BLaER1 treated with 17β-estradiol and CSF1 and Interleukin-3, amounts not matched to agents 10 nM and 100 nM (cell line): ENCODE results near the gene ENO2.

Experiments used
- H3K27ac ChIP-seq, 11 experiments: shearing (Covaris generic); formaldehyde crosslinking; 2 replicates each; pipeline ENCODE4 v1.8.1; 2022
- H3K27me3 ChIP-seq, 11 experiments: shearing (Covaris generic); formaldehyde crosslinking; 2 replicates each; pipeline ENCODE4 v1.8.1; 2022
- H3K36me3 ChIP-seq, 11 experiments: shearing (Covaris generic); formaldehyde crosslinking; 2 replicates each; pipeline ENCODE4 v1.8.1; 2022
- H3K4me1 ChIP-seq, 10 experiments: shearing (Covaris generic); formaldehyde crosslinking; 2 replicates each; pipeline ENCODE4 v1.8.1; 2022
- H3K4me2 ChIP-seq, 11 experiments: shearing (Covaris generic); formaldehyde crosslinking; 2 replicates each; pipeline ENCODE4 v1.8.1; 2022
- H3K4me3 ChIP-seq, 10 experiments: shearing (Covaris generic); formaldehyde crosslinking; 2 replicates each; pipeline ENCODE4 v1.8.1; 2022
- H3K9ac ChIP-seq, 11 experiments: shearing (Covaris generic); formaldehyde crosslinking; 2 replicates each; pipeline ENCODE4 v1.8.1; 2022
- H3K9me3 ChIP-seq, 11 experiments: shearing (Covaris generic); formaldehyde crosslinking; replicated peaks in 1 of 11; 2 replicates each; pipeline ENCODE4 v1.8.1; 2022
- H4K20me1 ChIP-seq, 11 experiments: shearing (Covaris generic); formaldehyde crosslinking; 2 replicates each; pipeline ENCODE4 v1.8.1; 2022
- Cebpa-rat ChIP-seq, 11 experiments: shearing (Covaris generic); IDR thresholded peaks; 2 replicates each; pipeline ENCODE4 v1.8.1; 2022

ENO2 gene

GRCh38 chr12:6961695-6962284, 47.4 kb downstream of the ENO2 start:
- H3K4me1 ChIP-seq = peaks cover 86 to 98% (median 90%) of the 10 kb centered on the region in 10 experiments
- no peak for TF ChIP-seq Cebpa-rat (IDR thresholded peaks at IDR 0.05)
- peak overlapping the region; percentile 69 to 95 (median 80); a peak in 21 of 22 replicates for H3K9ac ChIP-seq
- H3K27me3 ChIP-seq = no peaks in the 10 kb centered on the region
- H3K27ac ChIP-seq = peak overlapping the region; percentile 43 to 95 (median 92)
- peak overlapping the region in 7 of 10 experiments; percentile 1 to 35 (median 26); a peak in 10 of 20 replicates for H3K4me3 ChIP-seq
- no peaks in the 10 kb centered on the region for H3K9me3 ChIP-seq
- H4K20me1 ChIP-seq = peaks cover 0 to 46% (median 11%) of the 10 kb centered on the region in 11 experiments; a peak in 14 of 22 replicates
- peaks cover 36 to 61% (median 51%) of the 10 kb centered on the region in 11 experiments for H3K36me3 ChIP-seq
- peak overlapping the region; percentile 94 to 100 (median 99) for H3K4me2 ChIP-seq

- Histone ChIP-seq H3K27me3 (no peaks in the 10 kb centered on the region), H3K4me3 (peak overlapping the region in 7 of 10 experiments; percentile 1 to 35 (median 24); a peak in 10 of 20 replicates), H3K4me2 (peak overlapping the region; percentile 94 to 100 (median 99)), H3K9me3 (no peaks in the 10 kb centered on the region), H4K20me1 (peaks cover 0 to 44% (median 15%) of the 10 kb centered on the region in 11 experiments; a peak in 17 of 22 replicates), H3K27ac (peak overlapping the region; percentile 62 to 95 (median 92)), H3K4me1 (peaks cover 80 to 95% (median 85%) of the 10 kb centered on the region in 10 experiments), H3K9ac (peak overlapping the region; percentile 69 to 95 (median 80); a peak in 21 of 22 replicates), H3K36me3 (peaks cover 37 to 61% (median 55%) of the 10 kb centered on the region in 11 experiments)
- peak in 6 of 11 experiments; percentile 17 to 82 (median 48); a peak in 5 of 22 replicates for TF ChIP-seq Cebpa-rat (IDR thresholded peaks at IDR 0.05)
These were observed 48.1 kb downstream of the ENO2 start for GRCh38 chr12:6962285-6963015.

- Histone ChIP-seq H3K9me3 (no peaks in the 10 kb centered on the region), H3K4me3 (no peak overlapping the region; a peak in 3 of 20 replicates), H3K36me3 (peaks cover 44 to 61% (median 55%) of the 10 kb centered on the region in 11 experiments), H3K27ac (peak overlapping the region; percentile 62 to 95 (median 92)), H4K20me1 (peaks cover 0 to 44% (median 17%) of the 10 kb centered on the region in 11 experiments; a peak in 17 of 22 replicates), H3K4me2 (peak overlapping the region; percentile 94 to 100 (median 99)), H3K4me1 (peaks cover 76 to 95% (median 85%) of the 10 kb centered on the region in 10 experiments), H3K27me3 (no peaks in the 10 kb centered on the region), H3K9ac (peak overlapping the region; percentile 69 to 95 (median 80); a peak in 21 of 22 replicates)
- TF ChIP-seq Cebpa-rat (IDR thresholded peaks at IDR 0.05) = no peak
These were observed 48.8 kb downstream of the ENO2 start for GRCh38 chr12:6963016-6963731.

GRCh38 chr12:6963791-6964413, 49.5 kb downstream of the ENO2 start:
- peak overlapping the region; percentile 32 to 94 (median 60); a peak in 21 of 22 replicates for H3K4me2 ChIP-seq
- H3K4me3 ChIP-seq = no peak overlapping the region
- H3K36me3 ChIP-seq = peaks cover 51 to 64% (median 58%) of the 10 kb centered on the region in 11 experiments
- H3K27me3 ChIP-seq = no peaks in the 10 kb centered on the region
- TF ChIP-seq Cebpa-rat (IDR thresholded peaks at IDR 0.05) = no peak
- peak overlapping the region; percentile 33 to 95 (median 69); a peak in 18 of 22 replicates for H3K27ac ChIP-seq
- peaks cover 2 to 42% (median 20%) of the 10 kb centered on the region in 11 experiments; a peak in 16 of 22 replicates for H4K20me1 ChIP-seq
- H3K4me1 ChIP-seq = peaks cover 76 to 95% (median 85%) of the 10 kb centered on the region in 10 experiments
- peak overlapping the region in 9 of 11 experiments; percentile 17 to 98 (median 62); a peak in 14 of 22 replicates for H3K9ac ChIP-seq
- no peaks in the 10 kb centered on the region for H3K9me3 ChIP-seq

- H3K4me3 ChIP-seq = no peak overlapping the region
- H3K4me1 ChIP-seq = peaks cover 76 to 94% (median 85%) of the 10 kb centered on the region in 10 experiments
- no peaks in the 10 kb centered on the region for H3K27me3 ChIP-seq
- H3K9me3 ChIP-seq = no peaks in the 10 kb centered on the region
- H3K4me2 ChIP-seq = peak overlapping the region; percentile 32 to 67 (median 60)
- H3K27ac ChIP-seq = peak overlapping the region; percentile 33 to 95 (median 69); a peak in 21 of 22 replicates
- no peak for TF ChIP-seq Cebpa-rat (IDR thresholded peaks at IDR 0.05)
- H4K20me1 ChIP-seq = peaks cover 5 to 34% (median 20%) of the 10 kb centered on the region in 11 experiments; a peak in 15 of 22 replicates
- peak overlapping the region; percentile 46 to 98 (median 62); a peak in 20 of 22 replicates for H3K9ac ChIP-seq
- H3K36me3 ChIP-seq = peaks cover 53 to 71% (median 63%) of the 10 kb centered on the region in 11 experiments
These were observed 50.2 kb downstream of the ENO2 start for GRCh38 chr12:6964605-6965025.

- Histone ChIP-seq H3K9me3 (no peaks in the 10 kb centered on the region), H3K4me2 (peak overlapping the region; percentile 32 to 67 (median 60)), H3K4me3 (no peak overlapping the region), H3K27ac (peak overlapping the region; percentile 33 to 95 (median 69); a peak in 21 of 22 replicates), H3K4me1 (peaks cover 72 to 88% (median 80%) of the 10 kb centered on the region in 10 experiments), H4K20me1 (peaks cover 5 to 29% (median 20%) of the 10 kb centered on the region in 11 experiments; a peak in 15 of 22 replicates), H3K9ac (peak overlapping the region; percentile 46 to 98 (median 62); a peak in 20 of 22 replicates), H3K36me3 (peaks cover 50 to 69% (median 62%) of the 10 kb centered on the region in 11 experiments), H3K27me3 (no peaks in the 10 kb centered on the region)
- TF ChIP-seq Cebpa-rat (IDR thresholded peaks at IDR 0.05) = no peak
These were observed 50.8 kb downstream of the ENO2 start for GRCh38 chr12:6965026-6965661.

GRCh38 chr12:6965714-6966113, 51.3 kb downstream of the ENO2 start:
- H3K4me3 ChIP-seq = no peak overlapping the region
- H3K27me3 ChIP-seq = no peaks in the 10 kb centered on the region
- H4K20me1 ChIP-seq = peaks cover 4 to 29% (median 20%) of the 10 kb centered on the region in 11 experiments; a peak in 13 of 22 replicates
- peak overlapping the region in 10 of 11 experiments; percentile 9 to 65 (median 34); a peak in 10 of 22 replicates for H3K4me2 ChIP-seq
- no peaks in the 10 kb centered on the region for H3K9me3 ChIP-seq
- no peak for TF ChIP-seq Cebpa-rat (IDR thresholded peaks at IDR 0.05)
- H3K4me1 ChIP-seq = peaks cover 67 to 83% (median 75%) of the 10 kb centered on the region in 10 experiments
- peaks cover 45 to 64% (median 57%) of the 10 kb centered on the region in 11 experiments for H3K36me3 ChIP-seq
- peak overlapping the region in 10 of 11 experiments; percentile 37 to 98 (median 54); a peak in 18 of 22 replicates for H3K9ac ChIP-seq
- H3K27ac ChIP-seq = peak overlapping the region in 9 of 11 experiments; percentile 42 to 95 (median 69); a peak in 16 of 22 replicates
